ENCODE results near the gene CEBPB. TPM values are rescaled to one million over a fixed set of nuclear protein-coding genes. Genes with fewer than 3 reads are reported as not detected.

The CEBPB gene
- total and polyA plus RNA-seq, 4 donors, result 19.7 to 61.8 (median 29.2) TPM

DNA sequence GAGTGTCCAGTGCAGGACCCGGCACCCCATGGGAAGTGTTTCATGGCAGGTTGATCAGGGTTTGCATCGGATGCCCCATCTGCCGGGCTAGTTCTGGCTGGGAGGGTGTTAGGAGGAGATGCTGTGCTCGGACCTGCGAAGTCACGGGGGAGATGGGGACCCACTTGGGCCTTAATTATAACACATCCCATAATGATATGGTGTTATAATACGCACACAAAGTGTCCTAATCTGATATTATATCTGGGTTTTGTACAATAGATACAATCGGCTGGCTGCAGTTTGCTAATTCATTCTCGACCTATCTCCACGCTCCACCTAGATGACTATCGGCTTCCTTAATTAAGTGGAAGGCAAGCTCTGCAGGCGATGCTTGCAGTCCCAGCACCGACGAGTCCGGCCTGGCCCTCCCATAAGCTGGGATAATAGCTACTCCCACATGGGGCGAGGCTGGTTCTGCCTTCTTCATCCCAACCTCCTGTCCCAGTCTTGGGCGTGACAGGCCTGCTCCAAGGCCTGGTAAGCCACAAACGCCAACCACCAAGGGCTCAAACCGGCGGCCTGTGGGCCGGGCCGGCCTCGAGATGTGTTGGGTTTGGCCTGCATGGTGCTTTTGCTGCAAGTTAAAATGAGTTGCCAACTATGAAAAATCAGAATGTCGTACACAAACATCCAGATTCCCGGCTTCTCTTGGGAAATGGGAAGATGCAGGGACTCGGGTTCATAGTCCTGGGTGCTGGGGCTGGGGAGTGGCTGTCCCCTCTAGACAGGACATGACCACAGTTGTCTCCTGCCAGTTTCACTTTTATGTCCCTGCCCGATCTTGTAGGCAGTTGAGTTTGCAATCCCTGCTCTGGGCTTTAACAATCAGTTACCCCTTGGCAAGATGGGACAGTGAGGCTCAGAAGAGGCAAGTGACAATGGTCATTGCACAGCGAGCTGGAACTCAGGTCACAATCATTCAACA, 32.7 kb downstream of the CEBPB start:
- no peaks in the 10 kb centered on the region for H3K36me3 ChIP-seq (ENCODE audit: control insufficient read depth in 4 of 4, insufficient read depth in 3 of 4, low read depth in 1 of 4, low read length in 3 of 4)
- no peak overlapping the region for H3K4me3 ChIP-seq (ENCODE audit: low read depth in 1 of 3, low read length in 3 of 3)
- no peak overlapping the region for H3K27ac ChIP-seq (ENCODE audit: low read depth in 1 of 2, low read length in 2 of 2)
- no peak for DNase-seq (ENCODE audit: low spot score)
- no peaks in the 10 kb centered on the region for H3K27me3 ChIP-seq (ENCODE audit: control insufficient read depth in 4 of 4, insufficient read depth in 4 of 4, low read length in 3 of 4)
- 93% methylated on average over 28 of the region's 28 CpGs for WGBS
- no peak overlapping the region for H3K9ac ChIP-seq (ENCODE audit: low read depth in 1 of 2, low read length in 2 of 2)
- no peaks in the 10 kb centered on the region for H3K9me3 ChIP-seq (ENCODE audit: control insufficient read depth in 4 of 4, low read length in 3 of 4)
- no peak for TF ChIP-seq HNF4A (conservative IDR thresholded peaks at IDR 0.05)
- TF ChIP-seq FOXA2 (IDR thresholded peaks at IDR 0.05), result no peak
- TF ChIP-seq RAD21 (IDR thresholded peaks at IDR 0.05), result no peak
- TF ChIP-seq SP1 (IDR thresholded peaks at IDR 0.05), result no peak
- TF ChIP-seq GABPA (IDR thresholded peaks at IDR 0.05 in 1 of 2, conservative IDR thresholded peaks at IDR 0.05 in 1 of 2), result no peak
- TF ChIP-seq JUND (IDR thresholded peaks at IDR 0.05), result no peak
- no peak for TF ChIP-seq FOXA1 (IDR thresholded peaks at IDR 0.05)
- TF ChIP-seq CTCF (IDR thresholded peaks at IDR 0.05; ENCODE audit: low read depth, low read length, missing input control), result no peak
- no peak for TF ChIP-seq HNF4G (IDR thresholded peaks at IDR 0.05)
- TF ChIP-seq MAX (IDR thresholded peaks at IDR 0.05), result no peak
- TF ChIP-seq, protein P1, sequence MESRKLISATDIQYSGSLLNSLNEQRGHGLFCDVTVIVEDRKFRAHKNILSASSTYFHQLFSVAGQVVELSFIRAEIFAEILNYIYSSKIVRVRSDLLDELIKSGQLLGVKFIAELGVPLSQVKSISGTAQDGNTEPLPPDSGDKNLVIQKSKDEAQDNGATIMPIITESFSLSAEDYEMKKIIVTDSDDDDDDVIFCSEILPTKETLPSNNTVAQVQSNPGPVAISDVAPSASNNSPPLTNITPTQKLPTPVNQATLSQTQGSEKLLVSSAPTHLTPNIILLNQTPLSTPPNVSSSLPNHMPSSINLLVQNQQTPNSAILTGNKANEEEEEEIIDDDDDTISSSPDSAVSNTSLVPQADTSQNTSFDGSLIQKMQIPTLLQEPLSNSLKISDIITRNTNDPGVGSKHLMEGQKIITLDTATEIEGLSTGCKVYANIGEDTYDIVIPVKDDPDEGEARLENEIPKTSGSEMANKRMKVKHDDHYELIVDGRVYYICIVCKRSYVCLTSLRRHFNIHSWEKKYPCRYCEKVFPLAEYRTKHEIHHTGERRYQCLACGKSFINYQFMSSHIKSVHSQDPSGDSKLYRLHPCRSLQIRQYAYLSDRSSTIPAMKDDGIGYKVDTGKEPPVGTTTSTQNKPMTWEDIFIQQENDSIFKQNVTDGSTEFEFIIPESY (IDR thresholded peaks at IDR 0.05), result no peak
- no peak for TF ChIP-seq RXRA (IDR thresholded peaks at IDR 0.05)
- TF ChIP-seq TAF1 (conservative IDR thresholded peaks at IDR 0.05), result no peak
- TF ChIP-seq REST (IDR thresholded peaks at IDR 0.05), result no peak
- TF ChIP-seq, protein P2, sequence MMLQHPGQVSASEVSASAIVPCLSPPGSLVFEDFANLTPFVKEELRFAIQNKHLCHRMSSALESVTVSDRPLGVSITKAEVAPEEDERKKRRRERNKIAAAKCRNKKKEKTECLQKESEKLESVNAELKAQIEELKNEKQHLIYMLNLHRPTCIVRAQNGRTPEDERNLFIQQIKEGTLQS (IDR thresholded peaks at IDR 0.05), result no peak
- TF ChIP-seq YY1 (IDR thresholded peaks at IDR 0.05), result no peak
- TF ChIP-seq NR2F2 (IDR thresholded peaks at IDR 0.05), result no peak
- TF ChIP-seq EGR1 (IDR thresholded peaks at IDR 0.05; ENCODE audit: low read depth in 2 of 2), result no peak
- H3K4me1 ChIP-seq (ENCODE audit: control insufficient read depth in 4 of 4, insufficient read depth in 4 of 4, low read length in 3 of 4), result peaks cover 0 to 5% (median 5%) of the 10 kb centered on the region in 4 donors

Measured in liver (tissue), 9 donors.